Epithelial cell of proximal tubule (primary cell): ENCODE results near the gene KDSR. TPM values are rescaled to one million over a fixed set of nuclear protein-coding genes. Genes with fewer than 3 reads are reported as not detected.

Experiments used
- DNase-seq: peaks from one replicate; pipeline ENCODE4 v3.0.0-alpha.2; 2011; ENCODE audit warnings: low read depth
- H3K4me3 ChIP-seq: 2 replicates; pipeline ENCODE4 v1.5.1; 2011; ENCODE audit warnings: low read depth, mild to moderate bottlenecking, low read length
- CTCF ChIP-seq: conservative IDR thresholded peaks from 2 replicates; pipeline ENCODE4 v1.5.1; 2012; ENCODE audit warnings: low read depth, mild to moderate bottlenecking, low read length
- total RNA-seq: library from RNA; depleted of rRNA; stranded (reverse); fragments of >200 nt; gene quantifications from 2 replicates; pipeline ENCODE4 v1.2.3, GENCODE V29; 2015

KDSR gene
- total RNA-seq, 1 donor from 2014 or later = 25.4 TPM

- no peak for DNase-seq
- no peak for TF ChIP-seq CTCF
- no peak overlapping the region for H3K4me3 ChIP-seq
These were observed 44.8 kb downstream of the KDSR start for GRCh38 chr18:63322206-63322605.

- H3K4me3 ChIP-seq = no peak overlapping the region
- DNase-seq = no peak
- TF ChIP-seq CTCF = no peak
These were observed 45.7 kb downstream of the KDSR start for GRCh38 chr18:63321291-63321690.

- H3K4me3 ChIP-seq = peak overlapping the region; percentile 54
- DNase-seq = no peak
- no peak for TF ChIP-seq CTCF
These were observed 46.1 kb downstream of the KDSR start for GRCh38 chr18:63320975-63321265.

- H3K4me3 ChIP-seq = peak overlapping the region; percentile 81
- TF ChIP-seq CTCF = peak; percentile 9
- DNase-seq = no peak
These were observed 46.7 kb downstream of the KDSR start for GRCh38 chr18:63320123-63320974.

GRCh38 chr18:63319383-63320122 lies 47.5 kb downstream of the KDSR start, which contains the start of gene BCL2:
BCL2 (minus strand) TSS chr18:63319769.
- DNase-seq = no peak
- TF ChIP-seq CTCF = no peak
- peak within 1 kb of the TSS; percentile 81 for H3K4me3 ChIP-seq

GRCh38 chr18:63318889-63319382 lies 48.1 kb downstream of the KDSR start:
- TF ChIP-seq CTCF = no peak
- peak overlapping the region; percentile 81 for H3K4me3 ChIP-seq
- no peak for DNase-seq
